HG02884 (cell line): ENCODE results near the gene CASQ1.

Experiments used
- ATAC-seq: cut with Tn5 transposase; IDR thresholded peaks from one replicate; pipeline ENCODE4 v1.9.1; 2021; ENCODE audit warnings: mild to moderate bottlenecking, moderate library complexity; ENCODE audit not compliant: unreplicated experiment

Gene CASQ1

DNA sequence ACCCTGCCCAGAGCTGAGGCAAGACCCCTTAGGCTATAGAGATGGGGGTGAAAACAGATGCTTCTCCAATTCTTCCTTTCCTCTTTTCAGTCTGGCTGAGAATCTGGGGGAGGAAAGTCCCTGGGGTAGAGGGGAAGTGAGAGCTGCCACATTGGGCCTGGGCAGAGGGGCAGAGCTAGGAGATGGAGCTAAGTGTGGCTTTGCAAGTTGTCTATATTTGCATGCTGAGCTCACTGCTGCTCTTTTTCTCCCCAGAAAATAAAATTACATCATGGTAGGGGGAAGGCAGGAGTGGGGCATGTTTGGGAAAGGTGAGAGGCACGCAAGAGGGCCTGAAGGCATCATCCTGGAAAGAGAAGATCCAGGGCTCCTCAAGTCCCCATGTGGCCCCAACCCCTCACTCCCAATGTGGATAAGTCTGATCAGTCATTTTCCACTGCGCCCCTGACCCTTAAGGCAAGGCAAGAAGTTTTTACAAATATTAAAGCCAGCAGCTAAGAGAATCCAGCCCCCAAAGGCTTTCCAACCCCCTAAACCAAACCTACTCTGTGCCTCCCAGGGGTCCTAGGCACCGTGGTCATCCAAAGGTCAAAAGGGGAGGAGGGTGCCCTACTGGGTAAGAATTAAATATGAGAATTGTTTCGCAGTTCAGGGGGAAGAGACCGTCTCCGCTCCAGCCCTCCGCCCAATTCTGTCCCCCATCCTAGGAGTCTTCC, 14.3 kb downstream of the CASQ1 start:
- peak; percentile 48 for ATAC-seq

DNA sequence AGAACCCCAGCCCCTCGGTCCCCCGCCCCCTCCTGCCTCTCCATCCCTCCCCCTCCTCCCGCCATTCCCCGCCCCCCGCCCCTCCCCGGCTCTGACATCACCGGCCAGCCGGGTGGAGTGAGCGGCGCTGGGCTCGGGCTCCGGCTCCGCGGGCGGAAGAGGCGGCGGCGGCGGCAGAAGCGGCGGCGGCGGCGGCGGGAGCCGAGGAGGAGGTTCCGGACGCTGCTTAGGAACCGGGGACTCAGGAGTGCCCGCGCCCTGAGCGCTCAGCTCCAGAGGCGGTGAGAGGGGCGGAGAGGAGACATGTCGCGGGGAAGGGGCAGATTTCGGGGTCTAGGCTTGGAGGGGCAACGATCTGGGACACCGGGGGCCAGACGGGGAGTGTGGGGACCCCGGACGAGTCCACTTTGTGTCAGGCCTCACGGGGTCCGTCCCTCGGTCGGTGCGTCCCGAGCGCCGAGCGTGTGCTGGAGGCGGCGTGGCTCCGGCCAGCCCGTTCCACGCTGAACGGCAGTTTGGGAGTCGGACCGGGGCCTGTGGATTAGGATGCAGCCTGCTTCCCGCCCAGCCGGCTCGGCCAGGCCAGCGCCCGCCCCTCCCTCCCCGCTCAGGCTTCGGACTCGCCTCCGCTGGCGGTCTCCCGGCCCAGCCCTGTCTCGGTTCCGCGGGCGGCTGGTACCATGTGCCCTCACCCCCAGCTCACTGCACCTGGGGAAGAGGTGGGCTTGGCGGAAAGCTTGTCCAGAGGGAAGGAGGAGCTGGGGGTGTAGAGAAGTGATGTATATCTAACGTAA, 15.1 kb downstream of the CASQ1 start, which contains the start of gene PEA15:
Gene PEA15, plus strand, starts transcription at position 143 of the 794 bp plus-strand sequence. CDS start 6,161 bp downstream, outside the sequence.
- ATAC-seq = peak; percentile 40

GRCh38 chr1:160206036-160206389, 15.6 kb downstream of the CASQ1 start:
- ATAC-seq = peak; percentile 41

- no peak for ATAC-seq
Observed at GRCh38 chr1:160206421-160207117, 16.2 kb downstream of the CASQ1 start.

DNA sequence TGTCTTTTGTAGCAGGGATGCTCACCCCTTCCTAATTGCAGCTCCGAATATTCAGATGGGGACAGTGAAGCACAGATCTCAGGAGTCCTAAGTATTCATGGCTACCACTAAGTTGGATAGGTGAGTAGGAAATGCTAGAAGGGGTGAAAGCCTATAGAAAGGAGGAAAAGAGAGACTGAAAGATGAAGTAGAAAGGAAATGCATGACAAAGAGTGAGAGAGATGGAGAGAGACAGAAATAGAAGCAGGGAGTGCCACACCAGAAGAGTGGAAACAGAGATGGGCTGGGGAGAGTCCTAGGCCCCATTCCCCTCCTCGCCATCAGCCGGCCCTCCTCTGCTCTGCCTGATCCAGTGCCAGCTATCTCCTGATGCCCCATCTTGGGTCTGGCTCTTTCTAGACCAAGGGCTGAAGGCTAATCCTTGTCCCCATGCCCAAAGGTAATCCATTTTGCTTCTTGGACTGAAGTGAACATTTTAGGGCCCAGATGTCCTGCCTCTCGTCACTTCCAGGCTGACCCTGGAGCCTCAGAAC, 16.8 kb downstream of the CASQ1 start:
- no peak for ATAC-seq

- no peak for ATAC-seq
Observed at GRCh38 chr1:160207771-160208556, 17.6 kb downstream of the CASQ1 start.

GRCh38 chr1:160208557-160209320, 18.4 kb downstream of the CASQ1 start:
- ATAC-seq = no peak

- ATAC-seq = no peak
Observed at GRCh38 chr1:160209321-160210046, 19.1 kb downstream of the CASQ1 start.

DNA sequence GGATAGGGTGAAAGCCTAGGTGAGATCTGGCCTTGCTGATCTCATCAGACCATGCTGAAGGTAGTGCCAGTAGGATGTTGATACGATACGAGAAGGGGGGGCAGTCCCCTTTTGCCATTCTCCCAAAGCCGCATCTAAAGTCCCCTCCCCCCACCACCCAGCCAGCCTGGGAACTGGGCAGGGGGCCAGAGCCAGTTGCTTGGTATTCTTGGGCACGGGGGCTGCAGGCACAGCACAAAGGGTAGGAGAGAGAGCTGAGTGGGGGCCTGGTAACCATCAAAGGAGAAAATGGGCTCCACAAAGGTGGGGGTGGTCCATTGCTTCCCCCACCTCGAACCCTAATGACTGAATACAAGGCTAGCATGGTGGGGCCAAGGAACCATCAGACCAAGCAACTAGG, 20.2 kb downstream of the CASQ1 start:
- ATAC-seq = no peak

DNA sequence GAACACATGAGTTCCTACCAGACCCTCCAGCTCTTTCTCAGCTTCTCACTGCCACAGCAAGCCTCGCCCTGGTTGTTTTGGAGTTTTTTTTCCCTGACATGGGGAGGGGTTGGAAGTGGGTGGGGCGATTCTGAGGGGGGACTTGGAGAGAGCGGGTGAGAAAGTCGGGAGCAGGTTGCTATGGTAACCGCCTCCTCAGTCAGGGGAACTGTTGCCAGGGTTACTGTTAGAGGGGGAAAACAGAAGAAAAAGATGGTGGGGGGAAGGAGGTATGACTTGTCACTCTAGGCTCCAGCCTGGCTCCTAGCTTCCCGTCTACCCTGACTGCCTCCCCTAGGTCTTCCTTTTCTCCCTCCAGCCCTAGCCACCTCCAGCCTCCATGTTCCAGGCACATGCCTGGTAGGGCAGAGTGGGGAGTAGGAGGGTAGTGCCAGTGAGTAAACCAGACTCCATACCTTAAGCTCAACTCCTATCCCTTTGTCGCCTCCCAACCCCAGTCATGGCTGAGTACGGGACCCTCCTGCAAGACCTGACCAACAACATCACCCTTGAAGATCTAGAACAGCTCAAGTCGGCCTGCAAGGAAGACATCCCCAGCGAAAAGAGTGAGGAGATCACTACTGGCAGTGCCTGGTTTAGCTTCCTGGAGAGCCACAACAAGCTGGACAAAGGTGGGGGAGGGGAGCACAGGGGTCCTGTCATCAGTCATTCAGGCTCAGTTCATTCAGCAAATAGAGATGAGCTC, 20.8 kb downstream of the CASQ1 start:
- ATAC-seq = no peak

- no peak for ATAC-seq
Observed at GRCh38 chr1:160214481-160215140, 24.2 kb downstream of the CASQ1 start.

DNA sequence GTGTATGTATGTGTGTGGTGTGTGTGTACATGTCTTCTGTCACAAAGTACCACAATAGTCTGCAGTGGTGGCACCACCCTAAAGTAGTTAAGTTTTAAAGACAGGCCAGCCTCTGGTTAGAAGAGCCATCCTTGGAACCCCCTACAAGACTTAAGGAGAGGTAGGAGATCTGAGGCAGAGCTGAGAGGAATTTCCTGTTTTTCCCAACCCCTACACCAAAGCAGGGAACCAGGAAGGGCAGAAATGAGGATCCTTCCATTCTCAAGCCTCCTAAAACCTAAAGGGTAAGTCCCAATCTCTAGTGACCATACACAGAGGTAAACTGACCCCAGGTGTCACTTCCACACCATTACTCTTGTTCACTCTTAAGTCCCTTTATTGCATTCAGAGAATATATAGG, 25.9 kb downstream of the CASQ1 start:
- no peak for ATAC-seq

- ATAC-seq = no peak
Observed at GRCh38 chr1:160217481-160218051, 27.2 kb downstream of the CASQ1 start.

- ATAC-seq = no peak
Observed at GRCh38 chr1:160219062-160219929, 28.9 kb downstream of the CASQ1 start.

DNA sequence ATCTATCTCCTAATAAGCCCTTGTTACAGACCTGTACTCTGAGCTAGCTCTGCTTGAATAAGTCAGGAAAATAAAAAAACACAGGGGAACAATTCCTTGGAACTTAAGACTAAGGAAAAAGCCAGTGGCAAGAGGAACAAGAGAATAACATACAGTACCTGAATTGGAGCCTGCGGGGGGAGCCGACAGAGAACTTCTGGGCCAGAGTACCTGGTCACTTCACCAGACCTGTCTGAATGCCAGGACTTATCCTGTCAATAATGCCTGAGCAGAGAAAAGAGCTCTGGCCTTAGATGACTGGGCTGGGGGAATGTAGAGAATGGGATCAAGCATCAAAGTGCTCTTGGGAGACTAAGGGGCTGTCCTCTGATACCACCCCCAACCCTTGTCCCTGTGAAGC, 29.9 kb downstream of the CASQ1 start:
- ATAC-seq = no peak

DNA sequence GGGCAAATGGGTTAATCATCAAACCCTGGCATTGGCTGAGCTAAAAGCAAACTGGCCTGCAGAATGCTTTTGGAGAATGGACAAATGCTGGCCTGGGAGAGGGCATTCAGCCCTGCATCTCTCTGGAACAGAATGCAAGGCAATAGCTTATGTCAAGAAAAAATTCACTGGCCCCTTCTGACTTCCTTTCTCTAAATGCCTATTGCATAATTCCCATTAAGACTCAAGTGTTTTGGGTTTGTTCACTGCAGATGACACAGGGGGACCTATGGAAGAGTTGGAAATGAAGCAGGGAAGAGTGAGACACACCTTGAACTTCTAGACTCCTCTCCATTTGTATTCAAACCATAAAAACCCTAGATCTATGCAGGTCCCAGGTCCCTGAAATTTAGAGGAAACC, 30.7 kb downstream of the CASQ1 start:
- no peak for ATAC-seq

- no peak for ATAC-seq
Observed at GRCh38 chr1:160222546-160222945, 32.2 kb downstream of the CASQ1 start.
